ENCODE measurements around the gene KIF3A. TPM values are rescaled to one million over a fixed set of nuclear protein-coding genes. Genes with fewer than 3 reads are reported as not detected.

The KIF3A gene
- total and polyA plus RNA-seq, 2 of the 8 experiments (the other 6 are each of a cell fraction or from before 2014, with no cell fraction given): 3.1 to 13.1 TPM

- Histone ChIP-seq H3K4ac (replicated peaks; ENCODE audit: insufficient read length, low read depth, low read length) (no peak overlapping the region), H2BK15ac (ENCODE audit: low read length) (no peak overlapping the region), H4K91ac (replicated peaks; ENCODE audit: insufficient read length, low read length) (no peak overlapping the region), H3K27ac (ENCODE audit: low read depth, low read length) (no peak overlapping the region), H4K8ac (ENCODE audit: extremely low read depth, insufficient read depth, low read length) (no peak overlapping the region), H3K4me2 (ENCODE audit: insufficient read depth in 1 of 2, low read depth in 2 of 2, low read length in 2 of 2) (no peak overlapping the region), H3K27me3 (replicated peaks in 1 of 4; ENCODE audit: control insufficient read depth in 3 of 4, extremely low read depth in 1 of 4, insufficient read depth in 3 of 4, low read length in 3 of 4) (no peaks in the 10 kb centered on the region), H3K23me2 (ENCODE audit: low read depth, low read length) (no peaks in the 10 kb centered on the region), H4K5ac (ENCODE audit: insufficient read length, low read depth, low read length) (no peak overlapping the region), H2BK12ac (ENCODE audit: low read depth, low read length) (no peak overlapping the region), H2BK20ac (ENCODE audit: low read length) (no peak overlapping the region), H3K56ac (replicated peaks; ENCODE audit: insufficient read length, low read depth, low read length) (no peak overlapping the region), H3K14ac (ENCODE audit: insufficient read length) (no peak overlapping the region), H3K23ac (ENCODE audit: insufficient read length) (no peak overlapping the region), H2BK5ac (ENCODE audit: low read depth, low read length) (no peak overlapping the region), H2AFZ (ENCODE audit: low read length) (no peak overlapping the region), H3K18ac (ENCODE audit: extremely low read depth, low read length) (no peak overlapping the region), H3K9me3 (ENCODE audit: insufficient read depth in 2 of 2, low read depth in 1 of 2, low read length in 1 of 2) (peaks cover 5 to 6% of the 10 kb centered on the region in 2 experiments; a peak in 3 of 4 replicates), H3K4me1 (replicated peaks in 1 of 4; ENCODE audit: control insufficient read depth in 3 of 4, insufficient read depth in 4 of 4, low read length in 3 of 4) (peaks cover 0 to 5% (median under 1%) of the 10 kb centered on the region in 4 experiments; a peak in 2 of 7 replicates), H3K9ac (replicated peaks in 1 of 4; ENCODE audit: extremely low read depth in 1 of 4, low read depth in 3 of 4, low read length in 3 of 4) (no peak overlapping the region), H3K36me3 (ENCODE audit: control insufficient read depth in 2 of 4, insufficient read depth in 4 of 4, low read length in 3 of 4) (peaks cover 0 to 2% (median 0%) of the 10 kb centered on the region in 4 experiments; a peak in 1 of 8 replicates), H2AK5ac (ENCODE audit: low read depth, low read length) (no peak overlapping the region), H2BK120ac (replicated peaks; ENCODE audit: low read depth, low read length) (no peak overlapping the region), H3K4me3 (ENCODE audit: extremely low read depth in 1 of 4, insufficient read depth in 2 of 4, low read depth in 3 of 4, low read length in 4 of 4) (no peak overlapping the region), H3K79me1 (ENCODE audit: low read depth, low read length) (no peaks in the 10 kb centered on the region), H4K20me1 (replicated peaks in 1 of 2; ENCODE audit: control insufficient read depth in 1 of 2, insufficient read depth in 2 of 2, low read length in 2 of 2) (no peaks in the 10 kb centered on the region), H3K79me2 (ENCODE audit: control insufficient read depth in 1 of 2, insufficient read depth in 2 of 2, low read length in 2 of 2) (no peaks in the 10 kb centered on the region)
- CTCF ChIA-PET (ENCODE audit: partially characterized antibody): interaction anchor here (1.2 kb wide), 1 partner anchor 18 kb away, joined by 4 read pairs; no protein-coding TSS in a partner anchor
- no peak for DNase-seq (ENCODE audit: low read depth in 1 of 2, low spot score in 2 of 2)
- POLR2A ChIA-PET (ENCODE audit: partially characterized antibody): interaction anchor here (1.2 kb wide), 1 partner anchor 13 kb away, joined by 3 read pairs; no protein-coding TSS in a partner anchor
- no peak for FAIRE-seq
- 72% methylated on average over 1 of the region's 1 CpG; no CpG with 5 or more reads in 1 of the 2 experiments for WGBS, 2 experiments (ENCODE audit: extremely low coverage in 1 of 2, insufficient coverage in 1 of 2, insufficient read length in 1 of 2, insufficient replicate concordance in 2 of 2, low coverage in 1 of 2, low lambda C conversion rate in 2 of 2, missing lambda C conversion rate in 1 of 2)
- TF ChIP-seq EP300 (IDR thresholded peaks at IDR 0.05; ENCODE audit: borderline replicate concordance in 1 of 2, low read depth in 2 of 2, low read length in 2 of 2) (no peak), PHF8 (conservative IDR thresholded peaks at IDR 0.05; ENCODE audit: low read depth, low read length) (no peak), BACH1 (IDR thresholded peaks at IDR 0.05; ENCODE audit: low read length) (no peak), CTCF (IDR thresholded peaks at IDR 0.05; ENCODE audit: control extremely low read depth in 1 of 3, insufficient read depth in 1 of 3, low read depth in 1 of 3, low read length in 3 of 3) (no peak), RFX5 (IDR thresholded peaks at IDR 0.05; ENCODE audit: borderline replicate concordance, low read depth, low read length) (no peak), SIRT6 (IDR thresholded peaks at IDR 0.05; ENCODE audit: low read length) (no peak), TCF12 (IDR thresholded peaks at IDR 0.05; ENCODE audit: low read depth, low read length) (no peak), POU5F1 (IDR thresholded peaks at IDR 0.05; ENCODE audit: low read depth, low read length) (no peak), ATF3 (IDR thresholded peaks at IDR 0.05; ENCODE audit: insufficient read depth, low read depth, low read length) (no peak), SP4 (IDR thresholded peaks at IDR 0.05; ENCODE audit: low read length) (no peak), RBBP5 (IDR thresholded peaks at IDR 0.05; ENCODE audit: borderline replicate concordance, low read depth, low read length) (no peak)
Observed at GRCh38 chr5:132648355-132648754, 89.0 kb downstream of the KIF3A start.
